H9 (cell line): Measurements from ENCODE around the gene SULF2. TPM values are rescaled to one million over a fixed set of nuclear protein-coding genes. Genes with fewer than 3 reads are reported as not detected.

Experiments used
- DNase-seq: peaks from one replicate; pipeline ENCODE4 v3.0.0-alpha.2; 2017
- H2AFZ ChIP-seq: one replicate; pipeline ENCODE4 v1.6.1; 2013; ENCODE audit warnings: mild to moderate bottlenecking, low read length, control low read depth, moderate library complexity
- H2AK5ac ChIP-seq: 2 replicates; pipeline ENCODE4 v1.6.1; 2013; ENCODE audit warnings: low read length, control low read depth, mixed read lengths; ENCODE audit not compliant: insufficient read length
- H2BK120ac ChIP-seq: one replicate; pipeline ENCODE4 v1.6.1; 2013; ENCODE audit warnings: low read depth, mild to moderate bottlenecking, low read length, control low read depth, inconsistent platforms; ENCODE audit not compliant: poor library complexity, severe bottlenecking
- H2BK12ac ChIP-seq: 2 replicates; pipeline ENCODE4 v1.6.1; 2013; ENCODE audit warnings: low read length, control low read depth, mixed read lengths, low read depth; ENCODE audit not compliant: insufficient read length
- H2BK15ac ChIP-seq: 2 replicates; pipeline ENCODE4 v1.6.1; 2013; ENCODE audit warnings: low read depth, low read length, control low read depth
- H2BK20ac ChIP-seq: one replicate; pipeline ENCODE4 v1.6.1; 2013; ENCODE audit warnings: low read depth, mild to moderate bottlenecking, low read length, control low read depth, inconsistent platforms; ENCODE audit not compliant: poor library complexity, severe bottlenecking
- H2BK5ac ChIP-seq: 2 replicates; pipeline ENCODE4 v1.6.1; 2013; ENCODE audit warnings: low read length, control low read depth, mixed read lengths; ENCODE audit not compliant: insufficient read length
- H3K14ac ChIP-seq: 2 replicates; pipeline ENCODE4 v1.6.1; 2013; ENCODE audit warnings: low read length, control low read depth; ENCODE audit not compliant: insufficient read depth
- H3K18ac ChIP-seq: 2 replicates; pipeline ENCODE4 v1.6.1; 2013; ENCODE audit warnings: low read depth, mild to moderate bottlenecking, mixed read lengths, low read length, control low read depth; ENCODE audit not compliant: insufficient read length
- H3K23ac ChIP-seq: 2 replicates; pipeline ENCODE4 v1.6.1; 2013; ENCODE audit warnings: low read length, control low read depth, mixed read lengths, low read depth; ENCODE audit not compliant: insufficient read length
- H3K23me2 ChIP-seq: 2 replicates; pipeline ENCODE4 v1.6.1; 2013; ENCODE audit warnings: low read depth, mild to moderate bottlenecking, mixed read lengths, low read length, control low read depth; ENCODE audit not compliant: insufficient read length, poor library complexity, severe bottlenecking
- H3K27ac ChIP-seq: 2 replicates; pipeline ENCODE4 v1.5.1; 2013; ENCODE audit warnings: low read length, control low read depth, mixed read lengths, low read depth; ENCODE audit not compliant: insufficient read length
- H3K27me3 ChIP-seq: 2 replicates; pipeline ENCODE4 v1.6.1; 2013; ENCODE audit warnings: low read length, control low read depth, inconsistent platforms; ENCODE audit not compliant: insufficient read depth
- H3K4ac ChIP-seq: 2 replicates; pipeline ENCODE4 v1.6.1; 2013; ENCODE audit warnings: low read depth, mild to moderate bottlenecking, control low read depth, inconsistent platforms, low read length, moderate library complexity
- H3K4me1 ChIP-seq: 2 replicates; pipeline ENCODE4 v1.6.1; 2013; ENCODE audit warnings: low read length, control low read depth, inconsistent platforms; ENCODE audit not compliant: insufficient read depth
- H3K4me2 ChIP-seq: 2 replicates; pipeline ENCODE4 v1.6.1; 2013; ENCODE audit warnings: low read length, control low read depth, mixed read lengths; ENCODE audit not compliant: insufficient read length, insufficient read depth
- H3K56ac ChIP-seq: 2 replicates; pipeline ENCODE4 v1.6.1; 2013; ENCODE audit warnings: low read depth, mild to moderate bottlenecking, mixed read lengths, low read length, control low read depth; ENCODE audit not compliant: insufficient read length
- H3K79me1 ChIP-seq: 2 replicates; pipeline ENCODE4 v1.6.1; 2013; ENCODE audit warnings: low read depth, mild to moderate bottlenecking, moderate library complexity, low read length, control low read depth, inconsistent platforms; ENCODE audit not compliant: insufficient read depth, poor library complexity, severe bottlenecking
- H3K79me2 ChIP-seq: 2 replicates; pipeline ENCODE4 v1.6.1; 2013; ENCODE audit warnings: low read length, control low read depth, inconsistent platforms; ENCODE audit not compliant: insufficient read depth
- H3K9ac ChIP-seq: 2 replicates; pipeline ENCODE4 v1.6.1; 2013; ENCODE audit warnings: low read length, control low read depth, mixed read lengths; ENCODE audit not compliant: insufficient read length; ENCODE audit errors: extremely low read depth
- H3K9me3 ChIP-seq: one replicate; pipeline ENCODE4 v1.6.1; 2013; ENCODE audit warnings: low read depth, low read length, inconsistent platforms; ENCODE audit not compliant: control insufficient read depth
- H3T11ph ChIP-seq: one replicate; pipeline ENCODE4 v1.6.1; 2013; ENCODE audit warnings: mild to moderate bottlenecking, low read length, control low read depth, inconsistent platforms
- H4K20me1 ChIP-seq: one replicate; pipeline ENCODE4 v1.6.1; 2013; ENCODE audit not compliant: control insufficient read depth, insufficient read length, insufficient read depth
- H4K5ac ChIP-seq: 2 replicates; pipeline ENCODE4 v1.6.1; 2013; ENCODE audit warnings: low read depth, mild to moderate bottlenecking, mixed read lengths, low read length, control low read depth; ENCODE audit not compliant: insufficient read length
- H4K8ac ChIP-seq: replicated peaks from 2 replicates; pipeline ENCODE4 v1.6.1; 2013; ENCODE audit warnings: low read length, control low read depth, mixed read lengths, low read depth; ENCODE audit not compliant: insufficient read length
- H4K91ac ChIP-seq: 2 replicates; pipeline ENCODE4 v1.6.1; 2013; ENCODE audit warnings: low read depth, mild to moderate bottlenecking, moderate library complexity, mixed read lengths, low read length, control low read depth; ENCODE audit not compliant: insufficient read length
- H3K27ac Mint-ChIP-seq, 3 experiments: 2 replicates in 2 of 3; 3 replicates in 1 of 3; pipeline ENCODE4 v1.8.0; 2020 to 2021; ENCODE audit warnings: mixed read lengths in 3 of 3, mild to moderate bottlenecking in 1 of 3, moderate library complexity in 1 of 3
- H3K27me3 Mint-ChIP-seq: 2 replicates; pipeline ENCODE4 v1.8.0; 2021; ENCODE audit warnings: low read depth, mild to moderate bottlenecking, moderate library complexity, mixed read lengths
- H3K36me3 Mint-ChIP-seq, 3 experiments: 2 replicates in 2 of 3; 3 replicates in 1 of 3; pipeline ENCODE4 v1.8.0; 2020 to 2021; ENCODE audit warnings: low read depth in 3 of 3, mixed read lengths in 3 of 3; ENCODE audit not compliant: insufficient read depth in 1 of 3
- H3K4me1 Mint-ChIP-seq, 2 experiments: 2 replicates each; pipeline ENCODE4 v1.8.0; 2020; ENCODE audit warnings: mixed read lengths in 2 of 2
- H3K4me3 Mint-ChIP-seq, 2 experiments: 2 replicates in 1 of 2; 3 replicates in 1 of 2; pipeline ENCODE4 v1.8.0; 2020 to 2021; ENCODE audit warnings: mild to moderate bottlenecking in 2 of 2, mixed read lengths in 2 of 2, moderate library complexity in 1 of 2
- H3K9me3 Mint-ChIP-seq, 2 experiments: 2 replicates in 1 of 2; 3 replicates in 1 of 2; pipeline ENCODE4 v1.8.0; 2020; ENCODE audit warnings: mild to moderate bottlenecking in 2 of 2, mixed read lengths in 2 of 2, moderate library complexity in 1 of 2
- WGBS: extraction: QIAGEN DNeasy Blood & Tissue Kit; methylation state at CpG from one replicate; pipeline ENCODE4 v1.1.7; 2013; ENCODE audit warnings: missing lambda C conversion rate, low lambda C conversion rate, mixed read lengths; ENCODE audit not compliant: insufficient read length; ENCODE audit errors: extremely low coverage; 5-methylcytosine and 5-hydroxymethylcytosine counted together
- total RNA-seq: library from RNA; stranded (reverse); gene quantifications from 2 replicates; pipeline ENCODE4 v1.2.1, GENCODE V29; 2021
- TF ChIP-seq, protein P1 (sequence below): fragments of 200-600 bp; sonication (generic); conservative IDR thresholded peaks from 3 replicates; pipeline ENCODE4 v1.8.0; 2021; ENCODE audit warnings: antibody characterized with exemption, mild to moderate bottlenecking

Gene SULF2
- total RNA-seq, 1 experiment from 2014 or later, result 31.2 TPM

DNA sequence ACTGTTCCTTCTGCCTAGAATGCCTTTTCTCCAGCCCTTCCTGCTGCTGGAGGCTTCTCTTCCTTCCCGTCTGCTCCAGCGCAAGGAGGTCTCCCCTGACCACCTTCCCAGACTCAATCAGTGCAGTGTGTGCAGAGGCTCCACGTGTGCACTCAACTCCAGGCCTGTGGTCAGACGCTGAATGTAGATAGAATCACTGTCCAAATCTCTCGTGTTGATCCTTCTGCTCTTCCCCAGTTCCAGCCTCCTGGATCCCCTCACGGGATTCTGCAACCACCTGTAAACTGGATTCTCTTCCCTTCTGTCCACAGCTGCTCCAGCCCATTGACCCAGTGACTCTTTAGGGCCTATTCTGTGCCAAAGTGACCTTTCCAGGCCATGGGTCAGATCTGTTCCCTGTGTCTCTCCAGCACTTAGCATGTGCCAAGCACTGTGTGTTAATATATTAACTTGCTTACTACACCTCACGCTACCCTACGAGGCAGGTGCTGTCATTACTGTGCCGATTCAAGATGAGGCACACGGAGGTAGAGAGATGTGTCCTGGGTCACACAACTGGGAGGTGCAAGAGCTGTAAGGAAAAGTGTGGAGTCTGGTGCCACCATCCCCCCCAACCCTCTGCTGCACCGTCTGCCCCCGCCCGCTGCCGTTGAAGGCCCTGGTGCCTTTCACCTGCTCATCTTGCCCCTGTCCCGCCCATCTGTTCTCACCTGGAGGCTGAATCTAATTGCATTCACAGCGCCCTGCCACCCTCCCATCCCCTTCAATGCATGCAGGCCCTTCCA is 112.2 kb downstream of the SULF2 start:
- no peak overlapping the region for H2AK5ac ChIP-seq
- no peak overlapping the region for H4K8ac ChIP-seq
- H2BK15ac ChIP-seq, result no peak overlapping the region
- H2AFZ ChIP-seq, result no peak overlapping the region
- H3K23me2 ChIP-seq, result no peaks in the 10 kb centered on the region
- H3T11ph ChIP-seq, result no peak overlapping the region
- no peak overlapping the region for H4K91ac ChIP-seq
- H3K18ac ChIP-seq, result no peak overlapping the region
- no peak overlapping the region for H2BK120ac ChIP-seq
- H3K9me3 Mint-ChIP-seq, result peaks cover 0 to 2% of the 10 kb centered on the region in 2 experiments; a peak in 1 of 5 replicates
- H3K4ac ChIP-seq, result no peak overlapping the region
- no peak for DNase-seq
- no peaks in the 10 kb centered on the region for H3K9me3 ChIP-seq
- H3K27me3 Mint-ChIP-seq, result no peaks in the 10 kb centered on the region; the same call in none of the 2 replicates
- peaks cover 0 to 4% (median 0%) of the 10 kb centered on the region in 3 experiments; a peak in 1 of 7 replicates for H3K36me3 Mint-ChIP-seq
- no peaks in the 10 kb centered on the region for H3K4me1 ChIP-seq
- H3K9ac ChIP-seq, result no peak overlapping the region
- no peak overlapping the region for H2BK20ac ChIP-seq
- H3K79me2 ChIP-seq, result no peaks in the 10 kb centered on the region
- H4K20me1 ChIP-seq, result no peaks in the 10 kb centered on the region
- H3K79me1 ChIP-seq, result no peaks in the 10 kb centered on the region
- H3K27me3 ChIP-seq, result no peaks in the 10 kb centered on the region
- H3K27ac ChIP-seq, result no peak overlapping the region
- no peak overlapping the region for H4K5ac ChIP-seq
- H3K4me1 Mint-ChIP-seq, result peaks cover 4 to 15% of the 10 kb centered on the region in 2 experiments
- no peak overlapping the region for H3K4me3 Mint-ChIP-seq
- H2BK12ac ChIP-seq, result no peak overlapping the region
- no CpG with 5 or more reads among the region's 16 CpGs for WGBS
- no peak overlapping the region for H3K14ac ChIP-seq
- no peak overlapping the region for H3K56ac ChIP-seq
- no peak overlapping the region for H2BK5ac ChIP-seq
- H3K27ac Mint-ChIP-seq, result peak overlapping the region; percentile 1 to 46 (median 42); a peak in 1 of 7 replicates
- no peak overlapping the region for H3K23ac ChIP-seq
- TF ChIP-seq, protein P1, sequence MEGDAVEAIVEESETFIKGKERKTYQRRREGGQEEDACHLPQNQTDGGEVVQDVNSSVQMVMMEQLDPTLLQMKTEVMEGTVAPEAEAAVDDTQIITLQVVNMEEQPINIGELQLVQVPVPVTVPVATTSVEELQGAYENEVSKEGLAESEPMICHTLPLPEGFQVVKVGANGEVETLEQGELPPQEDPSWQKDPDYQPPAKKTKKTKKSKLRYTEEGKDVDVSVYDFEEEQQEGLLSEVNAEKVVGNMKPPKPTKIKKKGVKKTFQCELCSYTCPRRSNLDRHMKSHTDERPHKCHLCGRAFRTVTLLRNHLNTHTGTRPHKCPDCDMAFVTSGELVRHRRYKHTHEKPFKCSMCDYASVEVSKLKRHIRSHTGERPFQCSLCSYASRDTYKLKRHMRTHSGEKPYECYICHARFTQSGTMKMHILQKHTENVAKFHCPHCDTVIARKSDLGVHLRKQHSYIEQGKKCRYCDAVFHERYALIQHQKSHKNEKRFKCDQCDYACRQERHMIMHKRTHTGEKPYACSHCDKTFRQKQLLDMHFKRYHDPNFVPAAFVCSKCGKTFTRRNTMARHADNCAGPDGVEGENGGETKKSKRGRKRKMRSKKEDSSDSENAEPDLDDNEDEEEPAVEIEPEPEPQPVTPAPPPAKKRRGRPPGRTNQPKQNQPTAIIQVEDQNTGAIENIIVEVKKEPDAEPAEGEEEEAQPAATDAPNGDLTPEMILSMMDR, result no peak
- H3K4me2 ChIP-seq, result no peak overlapping the region
